HCT116 (cell line): ENCODE data around the gene XDH. TPM values are rescaled to one million over a fixed set of nuclear protein-coding genes. Genes with fewer than 3 reads are reported as not detected.

Experiments used
- ATAC-seq: fragments of 200-7000 bp; cut with Tn5 transposase; 2 replicates; pipeline ENCODE4 v1.9.1; 2020; ENCODE audit warnings: mild to moderate bottlenecking, moderate library complexity
- BruUV-seq: library from RNA; stranded (reverse); fragments of 400-500 nt; replicated peaks from 2 replicates; lab custom pipeline; 2021; lab: Mats Ljungman, UMichigan
- CTCF ChIA-PET: fragments of 300-600 bp; sonication (Branson Sonifier 250); formaldehyde crosslinking; loops from one replicate; lab custom pipeline; 2021; ENCODE audit warnings: antibody characterized with exemption; lab: Charles Lee
- POLR2A ChIA-PET: fragments of 300-600, 350-600 bp; sonication (Branson Sonifier 250); formaldehyde crosslinking; loops from one replicate; lab custom pipeline; 2021; ENCODE audit warnings: antibody characterized with exemption; lab: Charles Lee
- RAD21 ChIA-PET, 2 experiments: fragments of 300-600 bp; sonication (Branson Sonifier 250); formaldehyde crosslinking; loops; one replicate each; lab custom pipeline; 2023; ENCODE audit warnings: low total read pairs in 2 of 2; ENCODE audit not compliant: uncharacterized antibody in 2 of 2, unreplicated experiment in 2 of 2, low non-redundant PET in 1 of 2; lab: Charles Lee
- DNase-seq: peaks from one replicate; pipeline ENCODE4 v3.0.0-alpha.2; 2010; ENCODE audit warnings: low read depth, low spot score
- H2AFZ ChIP-seq: fragments of 200-600 bp; shearing (Covaris generic), sonication (generic); 2 replicates; pipeline ENCODE4 v1.6.1; 2017; ENCODE audit warnings: low read depth, mixed run types, mixed read lengths, antibody characterized with exemption, low read length; ENCODE audit not compliant: poor library complexity, severe bottlenecking
- H3K27ac ChIP-seq: 2 replicates; pipeline ENCODE4 v1.5.1; 2012; ENCODE audit warnings: low read depth, low read length
- H3K27me3 ChIP-seq: fragments of 200-600 bp; sonication (generic); 2 replicates; pipeline ENCODE4 v1.6.1; 2016; ENCODE audit warnings: mixed run types, low read length, mixed read lengths; ENCODE audit not compliant: insufficient read depth
- H3K36me3 ChIP-seq, 2 experiments: fragments of 200-500 bp in 1 of 2; fragments of 200-600 bp in 1 of 2; sonication (Bioruptor generic) in 1 of 2; sonication (generic) in 1 of 2; 2 replicates each; pipeline versions ENCODE4 v1.5.1 to v1.6.1; 2014 to 2016; ENCODE audit warnings: low read length in 2 of 2, inconsistent platforms in 1 of 2, mixed read lengths in 1 of 2, mixed run types in 1 of 2; ENCODE audit not compliant: insufficient read depth in 2 of 2, control insufficient read depth in 1 of 2
- H3K4me1 ChIP-seq, 2 experiments: fragments of 200-600 bp in 1 of 2; sonication (generic) in 1 of 2; 2 replicates each; pipeline versions ENCODE4 v1.5.1 to v1.6.1; 2012 to 2017; ENCODE audit warnings: low read length in 2 of 2, inconsistent platforms in 1 of 2, mild to moderate bottlenecking in 1 of 2, mixed read lengths in 1 of 2, mixed run types in 1 of 2, moderate library complexity in 1 of 2; ENCODE audit not compliant: insufficient read depth in 2 of 2, control insufficient read depth in 1 of 2
- H3K4me2 ChIP-seq: fragments of 200-600 bp; sonication (generic); 2 replicates; pipeline ENCODE4 v1.6.1; 2017; ENCODE audit warnings: mixed run types, low read length, mixed read lengths
- H3K4me3 ChIP-seq, 2 experiments: fragments of 200-600 bp in 1 of 2; sonication (generic) in 1 of 2; replicated peaks in 1 of 2; 2 replicates each; pipeline ENCODE4 v1.5.1; 2011 to 2016; ENCODE audit warnings: low read length in 2 of 2, control low read depth in 1 of 2, low read depth in 1 of 2, mild to moderate bottlenecking in 1 of 2, mixed read lengths in 1 of 2, mixed run types in 1 of 2
- H3K79me2 ChIP-seq: fragments of 200-600 bp; sonication (generic); 2 replicates; pipeline ENCODE4 v1.6.1; 2017; ENCODE audit warnings: mild to moderate bottlenecking, mixed run types, low read length, moderate library complexity, mixed read lengths; ENCODE audit not compliant: insufficient read depth
- H3K9ac ChIP-seq: fragments of 200-600 bp; sonication (generic); 2 replicates; pipeline ENCODE4 v1.6.1; 2016; ENCODE audit warnings: low read length, mixed read lengths
- H3K9me2 ChIP-seq: fragments of 200-600 bp; sonication (generic), shearing (Covaris generic); 2 replicates; pipeline ENCODE4 v1.6.1; 2017; ENCODE audit warnings: mixed run types, mild to moderate bottlenecking, moderate library complexity; ENCODE audit not compliant: insufficient read depth
- H3K9me3 ChIP-seq, 2 experiments: fragments of 200-500 bp in 1 of 2; fragments of 200-600 bp in 1 of 2; sonication (Bioruptor generic) in 1 of 2; sonication (generic) in 1 of 2; 2 replicates each; pipeline ENCODE4 v1.6.1; 2014 to 2017; ENCODE audit warnings: low read length in 2 of 2, mixed read lengths in 2 of 2, inconsistent platforms in 1 of 2, low read depth in 1 of 2, mild to moderate bottlenecking in 1 of 2, mixed run types in 1 of 2, moderate library complexity in 1 of 2; ENCODE audit not compliant: control insufficient read depth in 1 of 2, insufficient read depth in 1 of 2
- H4K20me1 ChIP-seq: fragments of 200-600 bp; sonication (generic), shearing (Covaris generic); 2 replicates; pipeline ENCODE4 v1.6.1; 2017; ENCODE audit warnings: mixed run types, mild to moderate bottlenecking, moderate library complexity; ENCODE audit not compliant: insufficient read depth
- EZH2 ChIP-seq: fragments of 200-600 bp; sonication (generic); IDR thresholded peaks from 2 replicates; pipeline ENCODE4 v1.6.1; 2017; ENCODE audit warnings: antibody characterized with exemption, mixed run types
- RAD21 ChIP-seq: IDR thresholded peaks from 2 replicates; pipeline ENCODE4 v1.6.1; 2012; ENCODE audit warnings: low read depth, mild to moderate bottlenecking
- REST ChIP-seq: IDR thresholded peaks from 2 replicates; pipeline ENCODE4 v1.6.1; 2012; ENCODE audit warnings: low read depth
- TCF7L2 ChIP-seq: IDR thresholded peaks from 2 replicates; pipeline ENCODE4 v1.7.0; 2011; ENCODE audit warnings: borderline replicate concordance, inconsistent platforms; ENCODE audit not compliant: insufficient read depth, insufficient read length; ENCODE audit errors: extremely low read depth
- YY1 ChIP-seq: IDR thresholded peaks from 2 replicates; pipeline ENCODE4 v1.6.1; 2011; ENCODE audit warnings: low read length, low read depth, moderate library complexity, mild to moderate bottlenecking; ENCODE audit not compliant: insufficient replicate concordance; ENCODE audit errors: extremely low read depth
- ZNF274 ChIP-seq: fragments of 200-500 bp; sonication (Bioruptor generic); IDR thresholded peaks from 2 replicates; pipeline ENCODE4 v1.6.1; 2014; ENCODE audit warnings: mild to moderate bottlenecking, low read depth, low read length, inconsistent platforms
- intact Hi-C: fragments of 100-400 bp; cut with micrococcal nuclease; formaldehyde crosslinking; loops from 2 replicates; pipeline ENCODE4 v1.10.0; 2022
- total RNA-seq: library from RNA; stranded (reverse); gene quantifications from one replicate; pipeline ENCODE4 v1.2.1, GENCODE V29; 2021; ENCODE audit not compliant: unreplicated experiment
- TF ChIP-seq, protein P1 (sequence below): IDR thresholded peaks from 2 replicates; pipeline ENCODE4 v1.6.1; 2012
- TF ChIP-seq, protein P2 (sequence below), 3 experiments: fragments of 200-600 bp in 1 of 3; sonication (generic) in 1 of 3; IDR thresholded peaks in 2 of 3; conservative IDR thresholded peaks in 1 of 3; 2 replicates each; pipeline ENCODE4 v1.5.1; 2012 to 2017; ENCODE audit warnings: low read depth in 2 of 3, low read length in 2 of 3, antibody characterized with exemption in 1 of 3, borderline replicate concordance in 1 of 3, control low read depth in 1 of 3, mild to moderate bottlenecking in 1 of 3, mixed read lengths in 1 of 3, mixed run types in 1 of 3, moderate library complexity in 1 of 3; ENCODE audit not compliant: insufficient read depth in 1 of 3

The XDH gene
- total RNA-seq, 1 experiment from 2014 or later = 0.15 TPM

- DNase-seq = peak; percentile 54
- no peak for TF ChIP-seq YY1
- TF ChIP-seq EZH2 = no peak
- TF ChIP-seq, protein P1, sequence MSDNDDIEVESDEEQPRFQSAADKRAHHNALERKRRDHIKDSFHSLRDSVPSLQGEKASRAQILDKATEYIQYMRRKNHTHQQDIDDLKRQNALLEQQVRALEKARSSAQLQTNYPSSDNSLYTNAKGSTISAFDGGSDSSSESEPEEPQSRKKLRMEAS = no peak
- TF ChIP-seq RAD21 = peak; percentile 93
- TF ChIP-seq TCF7L2 = no peak
- TF ChIP-seq, protein P2, sequence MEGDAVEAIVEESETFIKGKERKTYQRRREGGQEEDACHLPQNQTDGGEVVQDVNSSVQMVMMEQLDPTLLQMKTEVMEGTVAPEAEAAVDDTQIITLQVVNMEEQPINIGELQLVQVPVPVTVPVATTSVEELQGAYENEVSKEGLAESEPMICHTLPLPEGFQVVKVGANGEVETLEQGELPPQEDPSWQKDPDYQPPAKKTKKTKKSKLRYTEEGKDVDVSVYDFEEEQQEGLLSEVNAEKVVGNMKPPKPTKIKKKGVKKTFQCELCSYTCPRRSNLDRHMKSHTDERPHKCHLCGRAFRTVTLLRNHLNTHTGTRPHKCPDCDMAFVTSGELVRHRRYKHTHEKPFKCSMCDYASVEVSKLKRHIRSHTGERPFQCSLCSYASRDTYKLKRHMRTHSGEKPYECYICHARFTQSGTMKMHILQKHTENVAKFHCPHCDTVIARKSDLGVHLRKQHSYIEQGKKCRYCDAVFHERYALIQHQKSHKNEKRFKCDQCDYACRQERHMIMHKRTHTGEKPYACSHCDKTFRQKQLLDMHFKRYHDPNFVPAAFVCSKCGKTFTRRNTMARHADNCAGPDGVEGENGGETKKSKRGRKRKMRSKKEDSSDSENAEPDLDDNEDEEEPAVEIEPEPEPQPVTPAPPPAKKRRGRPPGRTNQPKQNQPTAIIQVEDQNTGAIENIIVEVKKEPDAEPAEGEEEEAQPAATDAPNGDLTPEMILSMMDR (IDR thresholded peaks at IDR 0.05 in 2 of 3, conservative IDR thresholded peaks at IDR 0.05 in 1 of 3; ENCODE audit: borderline replicate concordance in 1 of 3, insufficient read depth in 1 of 3, low read depth in 2 of 3, low read length in 2 of 3) = peak; percentile 88 to 95 (median 94)
- TF ChIP-seq REST = no peak
- TF ChIP-seq ZNF274 = no peak
- TF ChIP-seq, all 23 proteins: peak for 2
- Histone ChIP-seq H2AFZ (no peak overlapping the region), H3K4me2 (no peak overlapping the region), H4K20me1 (no peaks in the 10 kb centered on the region), H3K27me3 (peaks cover 16% of the 10 kb centered on the region; the same call in 1 of the 2 replicates), H3K4me3 (no peak overlapping the region), H3K9me2 (no peaks in the 10 kb centered on the region), H3K9me3 (no peaks in the 10 kb centered on the region), H3K4me1 (no peaks in the 10 kb centered on the region), H3K9ac (no peak overlapping the region), H3K36me3 (no peaks in the 10 kb centered on the region), H3K27ac (no peak overlapping the region), H3K79me2 (no peaks in the 10 kb centered on the region)
- no TSS peak for BruUV-seq
- ATAC-seq = peak; percentile 89
- POLR2A ChIA-PET = no interaction called here
- RAD21 ChIA-PET = interaction anchor here in 1 of 2 experiments (0.8 kb wide), 1 partner anchor 622 kb away, joined by 3 read pairs; no protein-coding TSS in a partner anchor
- CTCF ChIA-PET = interaction anchor here (1.2 to 3.2 kb wide), 5 partner anchors 163 to 1169 kb away, joined by 4 to 23 read pairs (median 5); no protein-coding TSS in a partner anchor
- intact Hi-C loops = loop anchor here (1.0 to 10.0 kb wide), 4 partner anchors 162 to 1119 kb away; no protein-coding TSS in a partner anchor
These were observed 80.9 kb downstream of the XDH start for GRCh38 chr2:31333527-31334183.
